ENCODE data around the gene MEOX1.

MEOX1 gene

GRCh38 chr17:43670645-43671030 lies 8.9 kb upstream of the MEOX1 start:
- Mint-ChIP-seq H3K27me3 (no peaks in the 10 kb centered on the region), H3K4me3 (no peak overlapping the region), H3K36me3 (ENCODE audit: low read depth) (no peaks in the 10 kb centered on the region), H3K27ac (no peak overlapping the region), H3K4me1 (ENCODE audit: low read depth) (peaks cover 7% of the 10 kb centered on the region), H3K9me3 (no peaks in the 10 kb centered on the region)
- no peak for DNase-seq

- no peak overlapping the region for H3K27ac Mint-ChIP-seq
- H3K36me3 Mint-ChIP-seq (ENCODE audit: low read depth): no peaks in the 10 kb centered on the region
- no peaks in the 10 kb centered on the region for H3K9me3 Mint-ChIP-seq
- H3K4me1 Mint-ChIP-seq (ENCODE audit: low read depth): peaks cover 7% of the 10 kb centered on the region
- H3K4me3 Mint-ChIP-seq: no peak overlapping the region
- no peak for DNase-seq
- H3K27me3 Mint-ChIP-seq: no peaks in the 10 kb centered on the region
These were observed 8.4 kb upstream of the MEOX1 start for GRCh38 chr17:43669971-43670644.

GRCh38 chr17:43667947-43668348 lies 6.2 kb upstream of the MEOX1 start:
- DNase-seq: no peak
- Mint-ChIP-seq H3K9me3 (no peaks in the 10 kb centered on the region), H3K36me3 (ENCODE audit: low read depth) (no peaks in the 10 kb centered on the region), H3K27ac (no peak overlapping the region), H3K4me1 (ENCODE audit: low read depth) (peaks cover 10% of the 10 kb centered on the region), H3K27me3 (no peaks in the 10 kb centered on the region), H3K4me3 (no peak overlapping the region)

GRCh38 chr17:43667506-43667905 lies 5.8 kb upstream of the MEOX1 start:
- Mint-ChIP-seq H3K4me3 (no peak overlapping the region), H3K9me3 (no peaks in the 10 kb centered on the region), H3K4me1 (ENCODE audit: low read depth) (peaks cover 15% of the 10 kb centered on the region), H3K27ac (no peak overlapping the region), H3K27me3 (no peaks in the 10 kb centered on the region), H3K36me3 (ENCODE audit: low read depth) (no peaks in the 10 kb centered on the region)
- no peak for DNase-seq

GRCh38 chr17:43665937-43666236 lies 4.2 kb upstream of the MEOX1 start:
- H3K36me3 Mint-ChIP-seq (ENCODE audit: low read depth): no peaks in the 10 kb centered on the region
- DNase-seq: no peak
- H3K27ac Mint-ChIP-seq: no peak overlapping the region
- H3K4me3 Mint-ChIP-seq: no peak overlapping the region
- no peaks in the 10 kb centered on the region for H3K27me3 Mint-ChIP-seq
- peaks cover 31% of the 10 kb centered on the region for H3K4me1 Mint-ChIP-seq (ENCODE audit: low read depth)
- no peaks in the 10 kb centered on the region for H3K9me3 Mint-ChIP-seq

- H3K27me3 Mint-ChIP-seq: peaks cover 5% of the 10 kb centered on the region
- peak overlapping the region; percentile 40 for H3K27ac Mint-ChIP-seq
- no peak for DNase-seq
- no peaks in the 10 kb centered on the region for H3K9me3 Mint-ChIP-seq
- H3K4me1 Mint-ChIP-seq (ENCODE audit: low read depth): peaks cover 36% of the 10 kb centered on the region
- no peak overlapping the region for H3K4me3 Mint-ChIP-seq
- no peaks in the 10 kb centered on the region for H3K36me3 Mint-ChIP-seq (ENCODE audit: low read depth)
These were observed 3.6 kb upstream of the MEOX1 start for GRCh38 chr17:43665084-43665936.

GRCh38 chr17:43664096-43664495 lies 2.4 kb upstream of the MEOX1 start:
- Mint-ChIP-seq H3K9me3 (no peaks in the 10 kb centered on the region), H3K36me3 (ENCODE audit: low read depth) (no peaks in the 10 kb centered on the region), H3K27me3 (peaks cover 6% of the 10 kb centered on the region), H3K27ac (peak overlapping the region; percentile 8), H3K4me3 (no peak overlapping the region), H3K4me1 (ENCODE audit: low read depth) (peaks cover 33% of the 10 kb centered on the region)
- DNase-seq: no peak

GRCh38 chr17:43663383-43663782 lies 1.7 kb upstream of the MEOX1 start:
- peaks cover 6% of the 10 kb centered on the region for H3K27me3 Mint-ChIP-seq
- no peaks in the 10 kb centered on the region for H3K9me3 Mint-ChIP-seq
- H3K27ac Mint-ChIP-seq: no peak overlapping the region
- H3K4me3 Mint-ChIP-seq: no peak overlapping the region
- peaks cover 33% of the 10 kb centered on the region for H3K4me1 Mint-ChIP-seq (ENCODE audit: low read depth)
- no peak for DNase-seq
- H3K36me3 Mint-ChIP-seq (ENCODE audit: low read depth): no peaks in the 10 kb centered on the region

- Mint-ChIP-seq H3K9me3 (no peaks in the 10 kb centered on the region), H3K27me3 (peaks cover 9% of the 10 kb centered on the region), H3K27ac (peak overlapping the region; percentile 9), H3K36me3 (ENCODE audit: low read depth) (no peaks in the 10 kb centered on the region), H3K4me1 (ENCODE audit: low read depth) (peaks cover 32% of the 10 kb centered on the region), H3K4me3 (no peak overlapping the region)
- no peak for DNase-seq
These were observed 855 bp upstream of the MEOX1 start for GRCh38 chr17:43662413-43663141.

GRCh38 chr17:43660816-43661493 lies 767 bp downstream of the MEOX1 start:
- peaks cover 9% of the 10 kb centered on the region for H3K27me3 Mint-ChIP-seq
- peak overlapping the region; percentile 14 for H3K27ac Mint-ChIP-seq
- DNase-seq: no peak
- H3K9me3 Mint-ChIP-seq: no peaks in the 10 kb centered on the region
- no peaks in the 10 kb centered on the region for H3K36me3 Mint-ChIP-seq (ENCODE audit: low read depth)
- H3K4me3 Mint-ChIP-seq: peak overlapping the region; percentile 41
- peaks cover 41% of the 10 kb centered on the region for H3K4me1 Mint-ChIP-seq (ENCODE audit: low read depth)

- no peaks in the 10 kb centered on the region for H3K9me3 Mint-ChIP-seq
- H3K27me3 Mint-ChIP-seq: peaks cover 9% of the 10 kb centered on the region
- H3K27ac Mint-ChIP-seq: peak overlapping the region; percentile 8
- H3K4me1 Mint-ChIP-seq (ENCODE audit: low read depth): peaks cover 45% of the 10 kb centered on the region
- H3K36me3 Mint-ChIP-seq (ENCODE audit: low read depth): no peaks in the 10 kb centered on the region
- DNase-seq: no peak
- no peak overlapping the region for H3K4me3 Mint-ChIP-seq
These were observed 1.7 kb downstream of the MEOX1 start for GRCh38 chr17:43659823-43660617.

GRCh38 chr17:43658900-43659299 lies 2.8 kb downstream of the MEOX1 start:
- peaks cover 43% of the 10 kb centered on the region for H3K4me1 Mint-ChIP-seq (ENCODE audit: low read depth)
- H3K27me3 Mint-ChIP-seq: peaks cover 9% of the 10 kb centered on the region
- no peak overlapping the region for H3K4me3 Mint-ChIP-seq
- H3K9me3 Mint-ChIP-seq: no peaks in the 10 kb centered on the region
- no peaks in the 10 kb centered on the region for H3K36me3 Mint-ChIP-seq (ENCODE audit: low read depth)
- DNase-seq: no peak
- H3K27ac Mint-ChIP-seq: no peak overlapping the region

GRCh38 chr17:43655693-43656255 lies 5.9 kb downstream of the MEOX1 start:
- H3K36me3 Mint-ChIP-seq (ENCODE audit: low read depth): no peaks in the 10 kb centered on the region
- H3K4me1 Mint-ChIP-seq (ENCODE audit: low read depth): peaks cover 18% of the 10 kb centered on the region
- H3K27me3 Mint-ChIP-seq: peaks cover 9% of the 10 kb centered on the region
- peak overlapping the region; percentile 1 for H3K4me3 Mint-ChIP-seq
- no peak overlapping the region for H3K27ac Mint-ChIP-seq
- no peaks in the 10 kb centered on the region for H3K9me3 Mint-ChIP-seq
- DNase-seq: no peak

GRCh38 chr17:43652124-43652480 lies 9.6 kb downstream of the MEOX1 start:
- H3K4me1 Mint-ChIP-seq (ENCODE audit: low read depth): peaks cover 11% of the 10 kb centered on the region
- no peak overlapping the region for H3K27ac Mint-ChIP-seq
- H3K27me3 Mint-ChIP-seq: peaks cover 15% of the 10 kb centered on the region
- H3K4me3 Mint-ChIP-seq: no peak overlapping the region
- no peaks in the 10 kb centered on the region for H3K9me3 Mint-ChIP-seq
- H3K36me3 Mint-ChIP-seq (ENCODE audit: low read depth): no peaks in the 10 kb centered on the region
- DNase-seq: no peak

Measured in activated T-cell treated with anti-CD3 and anti-CD28 coated beads, Interleukin-2, amount 50 U/mL, for 24 hours (primary cell).